C4-2B (cell line): ENCODE measurements around the gene CYP21A2.
"Not testable (repeated sequence)": the region's sequence is repeated elsewhere in the genome, so short reads cannot be mapped to it uniquely, and the experiment has no call there.

Source experiments
- CTCF ChIP-seq: fragments of 450-650 bp; conservative IDR thresholded peaks from 2 replicates; pipeline ENCODE4 v1.5.1; 2017; ENCODE audit warnings: mild to moderate bottlenecking
- ZFX ChIP-seq: fragments of 450-650 bp; IDR thresholded peaks from 2 replicates; pipeline ENCODE4 v1.6.1; 2017

- not testable (repeated sequence) for TF ChIP-seq CTCF, ZFX
Measured at GRCh38 chr6:32040299-32041049, 2.3 kb downstream of the CYP21A2 start.
